ENCODE measurements around the gene PSMA1. TPM values are rescaled to one million over a fixed set of nuclear protein-coding genes. Genes with fewer than 3 reads are reported as not detected.

PSMA1 gene
- total and polyA plus RNA-seq, 2 of the 8 experiments (the other 6 are each of a cell fraction or from before 2014, with no cell fraction given): 148 to 159 TPM

GRCh38 chr11:14503023-14503422 lies 17.2 kb downstream of the PSMA1 start (continued):
- TF ChIP-seq CHD7 (IDR thresholded peaks at IDR 0.05; ENCODE audit: insufficient replicate concordance, low read length) (no peak), CREB1 (IDR thresholded peaks at IDR 0.05) (no peak)

Measured in H1 (cell line).